ENCODE measurements around the gene GIT1. TPM values are rescaled to one million over a fixed set of nuclear protein-coding genes. Genes with fewer than 3 reads are reported as not detected.
A peak's percentile ranks its signal among the peaks of the same experiment; 100 is the strongest.

The GIT1 gene
- polyA plus RNA-seq, 3 donors from 2014 or later: 2.3 to 8.9 (median 5.1) TPM

DNA sequence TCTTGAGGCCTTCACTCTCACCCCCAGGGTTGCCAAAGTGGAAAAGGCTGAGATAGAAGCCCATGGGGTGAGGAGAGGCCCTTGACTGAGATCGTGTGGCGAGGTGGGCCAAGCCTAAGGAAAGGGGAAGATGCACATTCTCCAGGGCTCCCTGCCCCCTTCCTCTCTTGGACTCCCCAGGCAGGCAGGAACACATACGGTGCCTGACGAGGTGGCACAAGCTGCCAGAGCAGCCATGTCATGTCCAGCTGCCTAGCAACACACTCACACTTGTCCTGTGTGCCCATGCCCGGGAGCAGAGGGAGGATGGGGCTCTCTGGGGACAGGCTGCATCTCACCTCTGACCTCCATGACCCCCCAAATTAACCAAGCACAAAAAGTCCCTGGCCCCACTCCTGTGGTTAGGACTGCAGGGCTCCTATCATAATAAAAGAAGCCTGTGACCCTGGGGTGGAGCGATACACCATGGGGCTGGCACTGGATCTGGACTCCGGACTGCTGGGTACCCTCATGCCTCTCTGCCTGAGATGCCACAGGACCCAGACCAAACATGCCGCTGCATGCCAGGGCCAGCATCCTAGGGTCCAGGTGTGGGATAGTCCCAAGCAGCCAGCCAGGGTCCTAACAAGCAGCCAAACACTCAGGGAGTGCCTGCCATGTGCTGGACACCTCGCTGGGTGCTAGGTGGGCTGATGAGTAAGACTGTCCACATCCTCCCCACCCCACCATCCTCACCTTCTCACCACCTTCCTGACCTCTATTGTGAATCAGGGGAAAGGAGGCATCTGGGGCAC is 2.6 kb downstream of the GIT1 start:
- no peaks in the 10 kb centered on the region for H3K9me3 Mint-ChIP-seq
- peaks cover 0 to 7% (median 5%) of the 10 kb centered on the region in 3 donors for H3K27me3 Mint-ChIP-seq (ENCODE audit: low read depth in 3 of 3)
- H3K36me3 Mint-ChIP-seq: peaks cover 0 to 3% (median 0%) of the 10 kb centered on the region in 3 donors
- DNase-seq: no peak
- H3K27ac Mint-ChIP-seq: peak overlapping the region in 5 of 6 donors; percentile 60 to 90 (median 81)
- peak overlapping the region; percentile 87 to 93 (median 88) for H3K4me3 Mint-ChIP-seq
- peaks cover 64 to 71% of the 10 kb centered on the region in 2 donors for H3K4me1 Mint-ChIP-seq

DNA sequence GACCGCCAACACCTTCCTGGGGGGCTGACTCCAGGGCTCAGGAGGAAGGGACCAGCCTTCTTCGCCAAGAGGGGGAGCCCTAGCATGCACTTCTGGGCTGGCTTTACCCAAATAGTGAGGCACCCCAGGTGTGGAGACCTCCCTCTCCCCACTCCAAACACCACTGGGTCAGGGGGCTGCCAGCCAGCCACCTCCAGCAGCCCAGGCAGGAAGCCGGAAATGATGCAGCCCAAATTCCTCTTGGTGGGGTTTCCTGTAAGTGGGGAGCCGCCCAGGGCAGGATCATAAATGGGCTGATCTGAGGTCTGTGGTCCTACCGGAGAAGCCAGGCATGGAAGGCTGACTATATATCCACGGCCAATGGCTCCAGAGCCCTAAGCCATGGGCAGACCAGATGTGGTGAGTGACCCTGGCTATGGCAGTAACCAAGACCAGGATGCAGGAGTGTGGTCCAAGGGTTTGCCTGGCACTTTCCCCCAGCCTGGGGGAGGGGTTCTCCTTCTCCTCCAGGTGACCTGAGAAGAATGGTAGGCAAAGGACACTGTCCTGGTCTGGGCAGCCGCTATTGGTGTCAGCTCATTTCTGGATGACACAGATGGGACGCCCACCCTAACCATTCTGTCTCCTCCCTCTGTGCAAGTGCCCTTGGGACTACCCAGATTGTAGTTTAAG is 4.2 kb downstream of the GIT1 start:
- Mint-ChIP-seq H3K27ac (no peak overlapping the region), H3K4me3 (no peak overlapping the region), H3K36me3 (peaks cover 3 to 6% (median 3%) of the 10 kb centered on the region in 3 donors), H3K4me1 (peaks cover 50 to 59% of the 10 kb centered on the region in 2 donors), H3K9me3 (no peaks in the 10 kb centered on the region), H3K27me3 (ENCODE audit: low read depth in 3 of 3) (peaks cover 0 to 5% (median 4%) of the 10 kb centered on the region in 3 donors)
- no peak for DNase-seq

DNA sequence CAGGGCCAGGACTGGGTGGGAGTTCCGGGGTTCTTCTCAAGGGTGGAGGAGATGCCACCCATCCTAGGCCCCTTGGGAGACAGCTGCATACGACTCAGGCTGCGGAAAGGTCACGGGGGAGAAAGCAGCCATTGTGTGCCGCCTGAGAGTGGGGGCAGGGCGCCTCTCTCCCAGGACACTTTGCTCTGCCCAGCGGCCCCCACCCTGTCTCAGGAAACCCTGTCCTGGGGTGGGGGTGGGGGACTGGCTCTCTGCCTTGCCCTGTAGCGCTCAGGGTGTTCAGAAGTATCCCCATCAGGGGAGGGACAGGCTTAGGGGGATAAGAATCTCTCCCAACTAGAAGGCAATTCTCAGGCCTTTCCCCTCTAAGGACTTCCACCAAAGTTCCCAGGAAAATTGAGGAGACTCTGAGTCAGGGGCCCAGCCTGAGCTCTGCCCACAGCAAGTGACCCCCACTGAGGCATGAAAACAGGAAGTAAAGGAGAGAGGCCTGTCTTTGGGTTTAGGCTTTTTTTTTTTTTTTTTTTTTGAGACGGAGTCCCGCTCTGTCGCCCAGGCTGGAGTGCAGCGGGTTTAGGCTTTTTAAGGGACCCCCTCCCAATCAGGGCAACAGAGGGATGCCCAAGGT is 4.9 kb downstream of the GIT1 start:
- DNase-seq: no peak
- H3K4me1 Mint-ChIP-seq: peaks cover 48 to 56% of the 10 kb centered on the region in 2 donors
- H3K27ac Mint-ChIP-seq: peak overlapping the region in 2 of 6 donors; percentile 39 to 49
- H3K9me3 Mint-ChIP-seq: no peaks in the 10 kb centered on the region
- peaks cover 3 to 10% (median 4%) of the 10 kb centered on the region in 3 donors for H3K36me3 Mint-ChIP-seq
- no peak overlapping the region for H3K4me3 Mint-ChIP-seq
- peaks cover 0 to 5% (median 4%) of the 10 kb centered on the region in 3 donors for H3K27me3 Mint-ChIP-seq (ENCODE audit: low read depth in 3 of 3)

DNA sequence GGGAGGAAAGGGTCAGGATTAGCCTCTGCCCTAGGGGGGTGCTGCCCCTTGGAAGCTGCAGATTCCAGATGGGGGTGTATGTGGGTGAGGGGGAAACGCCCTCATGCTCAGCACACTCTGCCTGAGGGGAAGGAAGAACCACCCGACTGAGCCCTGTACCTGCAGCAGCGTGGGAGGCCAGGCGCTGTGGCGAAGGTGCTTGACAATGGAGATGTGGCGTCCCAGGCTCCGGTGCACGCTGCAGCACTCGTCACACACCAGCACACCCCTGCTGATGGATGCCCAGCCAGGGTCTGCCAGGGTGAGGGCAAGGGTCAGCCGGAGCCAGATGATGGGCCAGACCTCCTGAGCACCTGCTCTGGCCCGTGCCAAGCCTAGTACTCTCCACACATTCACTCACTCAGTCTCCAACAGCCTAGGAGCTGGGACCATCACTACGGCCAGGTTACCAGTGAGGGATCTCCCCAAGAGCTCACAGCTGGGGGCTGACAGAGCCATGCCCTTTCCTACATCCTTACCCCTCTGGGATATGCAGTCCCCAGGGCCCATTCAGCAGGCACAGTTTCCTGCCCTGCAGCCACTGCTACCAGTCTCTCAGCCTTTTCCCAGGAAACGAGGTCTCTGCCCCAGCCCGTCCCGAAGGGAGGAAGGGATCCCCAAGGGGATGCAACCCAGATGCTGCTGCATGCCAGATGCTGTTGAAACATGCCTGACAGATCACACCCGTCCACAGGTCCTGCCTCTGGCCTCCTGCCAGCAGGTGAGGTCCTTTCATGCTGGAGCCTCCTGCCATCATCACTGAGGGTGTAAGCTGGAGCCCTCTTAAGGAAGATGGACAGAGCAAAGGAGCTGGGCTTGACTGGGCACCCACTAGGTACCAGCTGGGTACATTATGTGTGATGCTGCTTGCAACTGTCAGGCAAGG is 5.9 kb downstream of the GIT1 start:
- no peak overlapping the region for H3K4me3 Mint-ChIP-seq

DNA sequence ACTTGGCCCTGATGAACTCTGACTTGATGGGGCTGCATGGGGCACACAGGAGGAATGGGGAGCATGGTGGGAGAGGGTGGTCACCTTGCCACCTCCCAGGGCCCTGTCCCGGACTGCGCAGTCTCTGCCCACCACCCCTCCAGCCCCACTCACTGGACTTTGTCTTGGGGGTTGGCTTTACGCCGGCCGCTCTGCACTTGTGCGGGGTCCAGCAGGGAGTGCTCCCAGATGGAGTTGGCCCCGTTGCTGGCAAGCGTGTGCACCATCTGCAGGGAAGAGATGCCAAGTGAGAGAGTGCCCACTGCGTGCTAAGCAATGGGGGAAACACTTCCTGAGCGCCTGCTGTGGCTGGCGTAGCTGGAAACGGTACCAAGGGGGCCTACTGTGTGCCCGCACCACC is 6.7 kb downstream of the GIT1 start:
- DNase-seq: no peak
- H3K27ac Mint-ChIP-seq: no peak overlapping the region

More for the DNA sequence above, 5.9 kb downstream of the GIT1 start:
- Mint-ChIP-seq H3K27ac (peak overlapping the region in 1 of 6 donors; percentile 43), H3K4me1 (peaks cover 47 to 56% of the 10 kb centered on the region in 2 donors), H3K27me3 (ENCODE audit: low read depth in 3 of 3) (peaks cover 0 to 5% (median 3%) of the 10 kb centered on the region in 3 donors), H3K9me3 (no peaks in the 10 kb centered on the region), H3K36me3 (peaks cover 3 to 13% (median 4%) of the 10 kb centered on the region in 3 donors)
- DNase-seq: no peak

DNA sequence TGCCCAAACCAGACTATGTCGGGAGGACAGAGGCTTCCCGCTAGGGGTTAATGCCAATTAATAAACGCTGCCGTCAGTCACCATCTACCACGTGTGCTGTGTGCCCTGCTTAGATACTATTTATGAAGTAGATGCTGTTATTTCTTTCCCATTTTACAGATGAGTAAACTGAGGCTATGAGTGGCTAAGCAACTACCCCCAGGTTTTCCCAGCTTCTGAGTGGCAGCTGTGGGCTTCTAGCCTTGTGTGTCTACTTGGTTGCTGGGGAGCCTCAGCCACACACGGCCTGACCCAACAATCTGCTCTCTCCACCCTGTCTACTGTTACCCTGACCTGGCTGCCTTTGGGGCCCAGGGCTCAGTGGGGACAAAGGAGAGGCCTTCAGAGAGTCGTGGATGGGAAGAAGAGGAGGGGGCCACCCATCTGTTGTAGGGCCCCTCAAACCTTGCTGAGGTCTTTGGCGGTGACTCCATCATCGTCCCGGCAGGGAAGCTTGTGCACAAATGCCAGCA is 7.1 kb downstream of the GIT1 start:
- Mint-ChIP-seq H3K4me3 (no peak overlapping the region), H3K27me3 (ENCODE audit: low read depth in 3 of 3) (peaks cover 0 to 3% (median 0%) of the 10 kb centered on the region in 3 donors), H3K36me3 (peaks cover 3 to 13% (median 4%) of the 10 kb centered on the region in 3 donors), H3K27ac (no peak overlapping the region), H3K4me1 (peaks cover 34 to 43% of the 10 kb centered on the region in 2 donors), H3K9me3 (no peaks in the 10 kb centered on the region)
- DNase-seq: no peak

More for the DNA sequence above, 6.7 kb downstream of the GIT1 start:
- Mint-ChIP-seq H3K4me3 (no peak overlapping the region), H3K4me1 (peaks cover 39 to 48% of the 10 kb centered on the region in 2 donors), H3K9me3 (no peaks in the 10 kb centered on the region), H3K27me3 (ENCODE audit: low read depth in 3 of 3) (peaks cover 0 to 3% (median 0%) of the 10 kb centered on the region in 3 donors), H3K36me3 (peaks cover 3 to 13% (median 4%) of the 10 kb centered on the region in 3 donors)

DNA sequence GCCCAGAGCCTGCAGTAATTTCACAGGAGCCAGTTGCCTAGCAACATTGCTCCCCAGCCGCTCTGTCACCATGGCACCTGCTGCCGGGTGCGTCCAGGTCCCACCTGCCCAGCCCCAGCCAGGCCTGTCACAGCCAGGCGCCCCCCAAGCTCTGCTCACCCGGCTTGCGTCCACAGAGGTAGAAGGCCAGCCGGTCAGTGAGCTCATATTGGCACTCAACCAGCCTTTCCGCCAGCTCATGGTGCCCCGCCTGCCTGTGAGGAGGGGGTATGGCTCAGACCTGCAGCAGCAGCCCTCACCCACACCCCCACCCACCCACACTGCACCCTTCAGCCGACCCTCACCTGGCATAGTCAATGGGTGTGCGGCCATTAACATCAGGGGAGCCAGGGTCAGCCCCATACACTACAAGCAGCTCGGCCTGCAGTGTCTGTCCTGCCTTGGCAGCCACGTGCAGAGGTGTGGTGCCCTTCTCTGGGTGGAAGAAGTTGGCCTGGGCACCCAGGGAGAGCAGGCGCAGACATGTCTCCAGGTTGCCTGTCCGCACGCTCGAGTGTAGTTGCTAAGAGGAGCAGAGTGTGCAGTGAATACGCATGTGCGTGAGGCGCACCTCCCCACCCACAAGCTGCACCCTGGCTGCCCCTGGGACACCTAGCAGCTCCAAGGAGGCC is 7.7 kb downstream of the GIT1 start:
- H3K4me3 Mint-ChIP-seq: no peak overlapping the region
- DNase-seq: no peak
- H3K27ac Mint-ChIP-seq: no peak overlapping the region
- H3K27me3 Mint-ChIP-seq (ENCODE audit: low read depth in 3 of 3): peaks cover 0 to 3% (median 0%) of the 10 kb centered on the region in 3 donors
- H3K36me3 Mint-ChIP-seq: peaks cover 3 to 13% (median 4%) of the 10 kb centered on the region in 3 donors
- peaks cover 30 to 38% of the 10 kb centered on the region in 2 donors for H3K4me1 Mint-ChIP-seq
- H3K9me3 Mint-ChIP-seq: no peaks in the 10 kb centered on the region

DNA sequence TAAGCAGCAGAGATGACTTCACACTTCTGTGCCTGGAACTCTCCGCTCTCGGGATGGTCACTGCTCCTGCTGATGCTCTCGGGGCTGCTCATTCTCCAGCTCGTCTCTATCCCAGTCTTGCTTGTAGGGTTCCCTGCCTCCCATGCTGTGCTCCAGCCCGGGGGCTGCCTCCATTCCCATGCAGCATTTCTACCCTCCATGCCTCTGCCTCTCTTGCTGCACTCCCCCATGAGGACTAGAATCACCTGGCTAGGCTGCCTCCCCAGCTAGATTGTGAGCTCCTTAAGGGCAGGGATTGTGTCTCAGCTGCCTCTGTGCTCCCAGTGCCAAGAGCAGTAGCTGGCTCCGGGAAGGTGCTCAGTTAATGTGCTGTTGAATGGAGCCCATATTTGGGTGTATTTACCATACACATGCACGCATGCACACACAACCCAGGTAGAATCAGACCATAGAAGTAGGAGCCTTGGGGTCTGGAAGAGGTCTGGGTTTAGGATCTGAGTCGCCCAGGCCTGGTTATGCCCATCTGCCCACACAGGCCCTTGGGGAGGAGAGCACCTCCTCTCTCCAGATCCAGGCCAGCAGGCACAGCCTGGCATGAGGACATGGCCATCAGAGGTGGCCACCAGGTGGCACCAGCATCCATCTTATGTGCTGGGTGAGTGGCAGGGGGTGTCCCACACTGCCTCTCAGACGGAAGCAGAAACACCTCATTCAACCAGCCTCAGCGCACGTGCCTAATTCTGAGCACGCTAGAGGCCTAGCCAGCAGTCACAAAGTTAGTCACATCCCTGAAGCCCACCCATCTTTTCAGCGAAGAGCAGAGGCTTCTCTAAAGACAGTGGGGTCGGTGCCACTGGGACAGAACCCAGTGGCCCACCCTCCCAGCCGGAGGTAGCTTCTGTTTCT is 9.3 kb downstream of the GIT1 start:
- peak; percentile 82 to 85 (median 83) for DNase-seq
- H3K27me3 Mint-ChIP-seq (ENCODE audit: low read depth in 3 of 3): peaks cover 0 to 4% (median 3%) of the 10 kb centered on the region in 3 donors
- no peak overlapping the region for H3K4me3 Mint-ChIP-seq
- peaks cover 18 to 22% of the 10 kb centered on the region in 2 donors for H3K4me1 Mint-ChIP-seq
- H3K36me3 Mint-ChIP-seq: peaks cover 3 to 13% (median 4%) of the 10 kb centered on the region in 3 donors
- peak overlapping the region; percentile 55 to 90 (median 64) for H3K27ac Mint-ChIP-seq
- no peaks in the 10 kb centered on the region for H3K9me3 Mint-ChIP-seq

DNA sequence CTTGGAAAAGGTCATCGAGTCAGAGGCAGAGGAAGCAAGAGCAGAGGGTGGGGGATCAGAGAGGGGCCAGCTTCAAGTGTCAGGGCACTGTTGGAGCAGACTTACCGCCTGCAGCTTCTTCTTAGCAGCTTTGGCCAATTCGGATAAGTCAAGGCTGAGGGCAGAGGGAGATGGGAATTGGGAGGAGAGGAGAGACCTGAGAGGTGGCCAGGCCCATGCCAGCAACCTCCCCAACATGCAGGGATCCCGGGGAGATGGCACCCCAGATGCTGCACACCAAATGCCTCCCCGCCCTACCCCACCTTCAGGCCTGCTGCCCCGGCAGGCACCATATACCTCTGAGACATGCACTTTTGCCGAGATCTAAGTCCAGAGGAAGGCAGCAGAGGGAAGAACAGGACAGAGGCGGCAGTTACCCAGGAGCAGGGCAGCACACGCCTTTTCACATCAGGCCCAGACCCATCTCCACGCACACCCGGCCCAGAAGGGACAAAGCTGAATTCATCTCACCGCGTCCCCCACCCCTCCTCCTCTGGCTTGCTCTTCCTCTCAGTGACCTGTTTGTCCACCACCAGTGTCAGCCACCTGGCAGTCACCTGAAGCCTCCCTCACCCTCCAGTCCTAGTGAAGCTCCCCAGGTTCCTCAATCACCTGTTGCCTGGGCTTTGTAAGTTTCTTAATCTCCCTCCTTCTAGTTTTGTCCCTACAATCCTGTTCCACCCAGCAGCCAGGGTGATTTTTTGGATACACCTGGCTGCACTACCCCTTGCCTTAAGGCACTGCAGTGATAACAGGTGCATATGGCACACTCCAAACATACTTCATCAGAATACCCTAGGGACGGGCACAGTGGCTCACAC is 10.6 kb downstream of the GIT1 start:
- peaks cover 9% of the 10 kb centered on the region in 2 donors for H3K4me1 Mint-ChIP-seq
- H3K4me3 Mint-ChIP-seq: no peak overlapping the region
- peaks cover 3 to 13% (median 4%) of the 10 kb centered on the region in 3 donors for H3K36me3 Mint-ChIP-seq
- peaks cover 0 to 4% (median 3%) of the 10 kb centered on the region in 3 donors for H3K27me3 Mint-ChIP-seq (ENCODE audit: low read depth in 3 of 3)
- H3K9me3 Mint-ChIP-seq: no peaks in the 10 kb centered on the region
- H3K27ac Mint-ChIP-seq: no peak overlapping the region
- DNase-seq: no peak

DNA sequence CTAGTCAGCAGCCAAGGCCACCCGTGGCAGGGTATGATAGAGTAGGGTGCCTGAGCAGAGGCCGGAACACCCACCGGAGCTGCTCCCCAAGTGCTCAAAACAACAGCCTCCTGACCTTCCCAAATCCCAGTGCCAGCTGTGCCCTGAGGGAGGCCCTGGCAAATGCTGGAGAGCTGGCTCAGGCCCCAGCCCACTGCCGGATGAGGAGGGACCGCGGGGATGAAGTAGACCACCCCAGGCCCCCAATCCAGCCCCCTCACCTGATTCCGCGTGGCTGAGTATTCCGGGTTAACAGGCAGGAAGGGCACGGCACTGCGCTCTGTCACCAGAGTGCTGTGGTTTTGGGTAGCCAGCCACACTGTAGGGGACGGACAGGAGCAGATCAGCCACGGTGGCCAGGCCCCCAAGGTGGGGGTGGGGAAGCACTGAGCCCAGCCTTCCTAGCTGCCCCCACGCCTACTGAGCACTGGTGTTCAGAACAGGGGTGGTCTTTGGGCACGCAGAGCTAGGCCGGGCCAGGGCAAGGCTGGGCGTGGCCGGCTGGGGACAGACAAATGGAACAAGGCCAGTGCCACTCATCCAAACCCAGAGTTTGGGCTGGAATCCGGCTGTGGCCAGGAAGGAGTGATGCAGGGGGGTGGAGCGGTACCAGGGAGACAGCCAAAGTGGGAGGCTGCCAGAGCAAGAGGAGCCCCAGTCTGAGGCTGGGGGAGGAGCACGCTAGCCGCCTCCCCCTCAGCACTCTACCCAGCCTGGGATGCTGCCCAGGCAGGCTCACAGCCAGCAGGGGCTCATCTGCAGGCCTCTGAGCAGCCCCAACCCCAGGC is 11.8 kb downstream of the GIT1 start:
- Mint-ChIP-seq H3K4me1 (peaks cover 8 to 9% of the 10 kb centered on the region in 2 donors), H3K36me3 (peaks cover 3 to 13% (median 4%) of the 10 kb centered on the region in 3 donors), H3K27ac (no peak overlapping the region), H3K4me3 (no peak overlapping the region), H3K27me3 (ENCODE audit: low read depth in 3 of 3) (peaks cover 0 to 4% (median 3%) of the 10 kb centered on the region in 3 donors), H3K9me3 (no peaks in the 10 kb centered on the region)
- DNase-seq: no peak

Measured in immature natural killer cell (primary cell).